ENCODE data around the gene VIT.

The VIT gene

GRCh38 chr2:36710858-36711515 lies 14.5 kb downstream of the VIT start:
- no peak for DNase-seq (ENCODE audit: low read depth)

- no peak for DNase-seq (ENCODE audit: low read depth)
These were observed 15.3 kb downstream of the VIT start for GRCh38 chr2:36711741-36712314.

- no peak for DNase-seq (ENCODE audit: low read depth)
These were observed 16.8 kb downstream of the VIT start for GRCh38 chr2:36713310-36713709.

DNA sequence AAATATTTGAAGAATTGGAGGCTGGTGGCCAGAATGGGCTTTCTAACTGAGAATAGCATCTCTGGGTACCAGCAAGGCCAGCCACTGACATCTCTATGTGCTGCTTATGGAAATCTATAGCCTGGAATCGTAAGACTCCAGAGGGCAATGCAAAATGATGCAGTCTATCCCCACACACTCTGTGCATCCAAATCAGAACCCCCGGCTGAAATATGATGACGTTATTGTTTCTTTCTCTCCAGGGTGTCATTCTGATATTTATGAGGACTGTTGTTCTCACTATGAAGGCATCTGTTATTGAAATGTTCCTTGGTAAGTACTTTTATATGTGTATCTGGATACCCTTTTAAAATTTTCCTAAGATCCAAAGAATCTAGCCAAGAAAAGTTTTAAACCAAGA lies 19.6 kb downstream of the VIT start:
- no peak for DNase-seq (ENCODE audit: low read depth)

- no peak for DNase-seq (ENCODE audit: low read depth)
These were observed 21.2 kb downstream of the VIT start for GRCh38 chr2:36717603-36718266.

DNA sequence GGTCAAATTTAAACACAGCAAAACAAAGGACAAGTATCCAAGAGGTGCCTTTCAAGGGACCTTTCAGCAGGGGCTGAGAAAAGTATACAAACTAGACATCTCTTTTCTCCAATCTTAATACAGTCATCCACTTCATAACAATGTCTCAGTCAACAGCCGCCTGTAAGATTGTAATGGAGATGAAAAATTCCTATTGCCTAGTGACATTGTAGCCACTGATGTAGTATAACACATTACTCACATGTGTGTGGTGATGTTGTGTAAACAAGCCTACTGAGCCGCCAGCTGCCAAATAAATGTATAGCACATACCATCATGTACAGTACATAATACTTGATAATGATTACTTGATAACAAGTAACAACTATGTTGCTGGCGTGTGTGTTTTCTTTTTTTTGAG lies 31.0 kb downstream of the VIT start:
- DNase-seq (ENCODE audit: low read depth): no peak

- no peak for DNase-seq (ENCODE audit: low read depth)
These were observed 32.6 kb downstream of the VIT start for GRCh38 chr2:36729067-36729466.

DNA sequence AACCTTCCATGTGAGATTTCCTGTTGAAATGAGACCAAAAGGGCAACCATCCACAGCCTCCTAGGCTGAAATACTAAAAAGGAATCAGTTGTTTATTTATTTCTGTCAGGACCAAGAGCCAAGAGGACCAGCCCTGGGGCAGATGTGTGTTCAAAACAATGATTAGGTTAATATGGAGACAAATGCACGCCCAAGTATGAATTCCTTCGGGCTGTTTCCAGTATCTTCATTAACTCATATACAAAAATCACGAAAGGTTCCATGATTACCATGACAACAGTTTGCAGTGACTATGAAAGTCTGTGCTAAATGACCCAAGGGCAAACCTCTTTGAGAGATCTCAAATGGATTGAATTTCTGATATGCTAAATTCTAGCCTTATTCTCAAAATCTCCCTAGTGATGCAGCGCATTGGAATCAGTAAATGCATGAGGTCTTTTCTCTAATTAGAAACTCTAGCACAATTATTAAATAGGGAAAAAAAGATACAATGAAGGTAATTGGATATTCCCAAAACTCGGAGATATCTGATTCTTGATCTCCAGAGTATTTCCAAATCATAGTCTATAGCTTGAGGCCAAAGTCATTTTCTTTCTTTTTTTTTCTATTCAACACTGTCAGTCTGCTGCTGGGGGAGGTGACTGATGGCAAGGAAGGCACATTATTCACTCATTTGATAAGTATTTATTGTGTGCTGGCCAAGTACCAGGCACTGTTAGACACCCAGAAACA lies 35.6 kb downstream of the VIT start:
- no peak for DNase-seq (ENCODE audit: low read depth)

DNA sequence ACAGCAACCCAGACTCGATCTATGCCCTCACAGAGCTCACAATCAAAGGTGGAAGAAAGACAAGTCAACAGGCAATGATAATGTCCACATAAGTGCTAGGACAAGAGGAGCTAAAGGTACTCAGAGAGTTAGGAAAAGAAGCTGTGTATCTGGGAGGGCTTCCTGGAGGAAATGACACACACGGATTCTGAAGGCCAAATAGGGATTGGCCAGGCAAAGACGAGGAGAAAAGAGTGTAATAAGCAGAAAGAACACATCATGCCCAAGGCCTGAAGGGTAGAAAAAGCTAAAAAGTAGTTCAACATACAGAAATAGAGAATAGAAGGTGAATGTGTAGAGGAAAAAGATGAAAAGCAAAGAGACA lies 36.1 kb downstream of the VIT start:
- DNase-seq (ENCODE audit: low read depth): no peak

DNA sequence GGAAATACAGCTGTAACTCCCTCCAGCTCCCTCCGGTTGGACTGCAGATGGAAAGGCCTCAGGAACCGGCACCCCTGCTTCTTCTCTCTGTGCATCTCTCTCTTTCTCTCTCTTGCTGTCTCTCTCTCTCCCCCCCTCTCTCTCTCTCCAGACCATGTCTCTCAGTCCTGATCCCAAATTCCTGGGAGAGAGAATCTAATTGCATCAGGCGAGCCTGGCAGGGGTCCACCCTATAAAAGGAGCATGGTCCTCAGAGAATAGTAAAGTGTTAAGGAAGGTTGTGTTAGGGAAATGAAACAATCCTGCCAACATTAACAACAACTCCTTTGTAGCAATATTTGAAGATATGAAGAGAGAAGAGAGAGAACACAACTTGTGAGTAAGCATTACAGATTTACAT lies 36.7 kb downstream of the VIT start:
- DNase-seq (ENCODE audit: low read depth): no peak

GRCh38 chr2:36734304-36734703 lies 37.8 kb downstream of the VIT start:
- DNase-seq (ENCODE audit: low read depth): no peak

- no peak for DNase-seq (ENCODE audit: low read depth)
These were observed 40.7 kb downstream of the VIT start for GRCh38 chr2:36737131-36737750.

DNA sequence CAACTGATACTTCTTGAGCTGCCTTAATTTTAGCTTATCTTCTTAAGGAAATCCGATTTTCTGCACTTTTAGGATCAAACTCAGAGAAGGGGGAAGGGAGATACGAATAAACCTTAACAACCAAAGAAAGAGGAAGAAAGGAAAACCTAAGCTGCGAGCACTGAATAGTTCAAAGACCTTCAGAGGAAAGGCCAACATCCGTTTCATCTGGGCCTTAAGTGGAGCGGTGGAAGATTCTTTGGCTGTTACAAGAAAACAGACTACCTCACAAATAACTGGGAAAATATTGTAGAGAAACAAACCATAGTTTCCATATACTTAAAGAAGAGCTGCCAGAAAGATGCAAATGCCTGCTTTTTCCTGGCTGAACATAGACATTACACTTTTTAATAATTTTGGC lies 43.6 kb downstream of the VIT start:
- DNase-seq (ENCODE audit: low read depth): no peak

- DNase-seq (ENCODE audit: low read depth): no peak
These were observed 44.8 kb downstream of the VIT start for GRCh38 chr2:36741188-36741837.

GRCh38 chr2:36743954-36744353 lies 47.4 kb downstream of the VIT start:
- DNase-seq (ENCODE audit: low read depth): no peak

DNA sequence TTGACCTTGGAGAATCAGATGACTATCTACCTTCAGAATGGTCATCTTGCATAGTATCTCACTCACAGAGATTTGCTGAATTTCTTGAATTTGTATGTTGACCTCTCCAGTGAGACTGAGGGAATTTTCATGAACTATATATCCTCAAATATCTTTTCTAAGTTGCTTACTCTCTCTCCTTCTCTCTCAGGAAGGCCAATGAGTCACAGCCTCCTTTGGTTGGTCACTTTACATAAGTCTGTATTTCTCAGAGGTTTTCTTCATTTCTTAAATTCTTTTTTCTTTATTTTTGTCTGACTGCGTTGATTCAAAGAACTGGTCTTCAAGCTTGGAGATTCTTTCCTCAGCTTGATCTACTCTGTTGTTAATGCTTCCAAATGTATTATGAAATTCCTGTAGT lies 51.7 kb downstream of the VIT start:
- no peak for DNase-seq (ENCODE audit: low read depth)

DNA sequence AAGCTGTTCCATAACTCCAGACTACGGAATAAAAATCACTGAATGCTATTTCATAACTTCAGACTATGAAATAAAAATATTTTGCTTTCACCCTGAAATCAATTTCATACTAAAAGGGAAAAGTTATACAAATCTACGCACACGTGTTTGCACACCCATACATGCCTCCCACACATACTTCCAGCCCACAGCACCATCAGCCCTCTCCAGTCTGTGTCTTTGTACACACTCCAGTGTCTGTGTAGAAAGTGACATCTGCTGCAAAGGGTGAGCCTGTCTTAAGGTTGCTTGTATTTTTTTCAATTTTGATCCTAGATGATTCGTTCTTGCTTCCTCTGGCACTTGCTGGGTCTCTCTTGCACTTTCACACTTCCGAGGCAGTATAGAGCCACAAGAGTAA lies 53.6 kb downstream of the VIT start:
- no peak for DNase-seq (ENCODE audit: low read depth)

- DNase-seq (ENCODE audit: low read depth): no peak
These were observed 57.3 kb downstream of the VIT start for GRCh38 chr2:36753706-36754221.

DNA sequence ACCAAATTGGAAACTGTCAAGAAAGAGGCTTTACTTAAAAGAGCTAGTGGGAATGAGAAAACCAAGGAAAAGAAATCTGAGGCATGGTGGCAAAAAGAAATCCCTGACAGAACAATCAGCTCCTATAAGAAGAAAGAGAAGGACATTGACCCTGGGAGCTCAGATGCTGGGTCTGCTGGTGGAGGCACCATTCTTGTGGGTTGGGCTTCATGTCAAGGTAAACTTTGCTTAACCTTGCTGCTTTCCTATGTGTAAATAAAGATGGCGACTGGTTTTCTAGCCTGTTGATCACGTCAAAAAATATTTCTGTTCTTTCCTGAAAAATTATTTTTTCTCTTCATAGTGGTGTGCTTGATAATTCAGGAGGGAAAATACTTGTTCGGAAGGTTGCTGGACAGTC lies 58.1 kb downstream of the VIT start:
- no peak for DNase-seq (ENCODE audit: low read depth)

DNA sequence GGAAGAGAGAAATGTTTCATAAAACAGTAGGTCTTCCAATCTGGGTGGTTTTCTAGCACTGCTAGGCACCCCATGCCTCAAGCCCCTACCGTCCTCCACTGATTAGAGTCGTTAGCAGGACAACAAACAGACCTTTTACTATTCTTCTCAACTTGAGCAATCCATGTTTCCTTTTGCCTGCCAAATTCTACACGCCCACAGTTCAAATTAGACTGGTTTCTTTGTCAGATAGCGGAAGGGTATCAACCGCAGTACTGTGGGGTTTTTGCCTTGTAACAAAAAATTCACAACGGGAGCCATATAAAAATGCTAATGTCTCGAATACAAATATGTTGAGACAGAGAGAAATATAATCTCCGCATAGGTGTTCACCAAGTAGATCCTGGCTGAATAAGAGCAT lies 59.9 kb downstream of the VIT start:
- no peak for DNase-seq (ENCODE audit: low read depth)

- no peak for DNase-seq (ENCODE audit: low read depth)
These were observed 66.4 kb downstream of the VIT start for GRCh38 chr2:36762764-36763490.

Measured in T follicular helper cell (primary cell).